Adrenal gland (tissue), 12 donors: ENCODE results near the gene SMG1. TPM values are rescaled to one million over a fixed set of nuclear protein-coding genes. Genes with fewer than 3 reads are reported as not detected.
"Not testable (repeated sequence)": the region's sequence is repeated elsewhere in the genome, so short reads cannot be mapped to it uniquely, and the experiment has no call there.

Experiments
- DNase-seq, 7 donors: peaks; one replicate each; pipeline ENCODE4 v3.0.0-alpha.2; 2019 to 2020
- H3K27ac ChIP-seq, 5 donors: fragments of 200-600 bp; sonication (generic) in 4 of 5; 1 replicate in 3 of 5; 2 replicates in 2 of 5; pipeline versions ENCODE4 v1.5.1 to v1.8.0; 2016 to 2020; ENCODE audit warnings: mild to moderate bottlenecking in 1 of 5
- H3K27me3 ChIP-seq: fragments of 200-600 bp; 2 replicates; pipeline ENCODE4 v1.8.0; 2021
- H3K36me3 ChIP-seq, 2 donors: fragments of 200-600 bp; replicated peaks in 1 of 2; 1 replicate in 1 of 2; 2 replicates in 1 of 2; pipeline versions ENCODE4 v1.5.1 to v1.8.0; 2018 to 2022
- H3K4me1 ChIP-seq, 2 donors: fragments of 200-600 bp; replicated peaks in 1 of 2; 1 replicate in 1 of 2; 2 replicates in 1 of 2; pipeline versions ENCODE4 v1.5.1 to v1.8.0; 2018 to 2021
- H3K4me3 ChIP-seq, 4 donors: fragments of 200-600 bp; sonication (generic) in 3 of 4; one replicate each; pipeline ENCODE4 v1.5.1; 2016 to 2018
- H3K9me3 ChIP-seq, 3 donors: fragments of 200-600 bp; sonication (generic) in 1 of 3; replicated peaks in 1 of 3; 1 replicate in 2 of 3; 2 replicates in 1 of 3; pipeline versions ENCODE4 v1.5.1 to v1.8.0; 2016 to 2021
- POLR2A ChIP-seq, 2 donors: fragments of 450-650 bp; IDR thresholded peaks; one replicate each; pipeline ENCODE4 v1.6.1; 2017; ENCODE audit warnings: antibody characterized with exemption in 2 of 2, mild to moderate bottlenecking in 2 of 2, moderate library complexity in 1 of 2
- WGBS, 4 donors: extraction: QIAGEN DNeasy Blood & Tissue Kit in 2 of 4; methylation state at CpG; one replicate each; pipeline versions ENCODE4 v1.1.5 to v1.1.7; 2013 to 2017; 5-methylcytosine and 5-hydroxymethylcytosine counted together
- intact Hi-C, 2 donors: fragments of 100-400 bp; cut with DNase I; formaldehyde crosslinking; loops; one replicate each; pipeline versions ENCODE4 v1.14.1 to v1.15.0; 2022 to 2023
- polyA plus RNA-seq, 3 donors: library from polyadenylated mRNA; stranded (reverse); fragments of 200-250 nt in 2 of 3; fragments of 350-450 nt in 1 of 3; fragmentation: Illumina TruSeq in 1 of 3; extraction: RNeasy Lipid Tissue Mini Kit (QIAGEN cat#74804) in 1 of 3; gene quantifications; one replicate each; pipeline ENCODE4 v1.2.3, GENCODE V29; 2013 to 2014
- total RNA-seq, 9 donors: library from RNA; depleted of rRNA in 4 of 9; stranded (reverse); fragments of >200 nt in 4 of 9; fragments of 120-200 nt in 1 of 9; fragmentation: NEBNext Ultra II Directional in 1 of 9; extraction: Animal tissue kit (Norgen Biotek cat#: 25700) in 1 of 9; gene quantifications; one replicate each; pipeline versions ENCODE4 v1.1.0 to v1.2.4, GENCODE V29; 2013 to 2023
- TF ChIP-seq, protein P1 (sequence below), 6 experiments: fragments of 450-650 bp in 4 of 6; fragments of 200-600 bp in 2 of 6; sonication (generic) in 1 of 6; IDR thresholded peaks; 1 replicate in 5 of 6; 2 replicates in 1 of 6; pipeline versions ENCODE4 v1.5.1 to v1.8.0; 2016 to 2021; ENCODE audit warnings: antibody characterized with exemption in 6 of 6, mild to moderate bottlenecking in 2 of 6, moderate library complexity in 1 of 6
- donor health status: healthy with polysubstance abuse.
- donor health status: Bipolar disorder and iron deficiency.
- donor health status: DM: yes; HTN: yes; CAD: no.
- donor health status: DM: no; HTN: no; CAD: no.
- donor health status: DM: no; HTN: no; CAD: no.
- donor health status: DM: yes; HTN: yes; CAD: no.

Gene SMG1
- total and polyA plus RNA-seq, 12 donors: 6.3 to 90.9 (median 43.4) TPM

DNA sequence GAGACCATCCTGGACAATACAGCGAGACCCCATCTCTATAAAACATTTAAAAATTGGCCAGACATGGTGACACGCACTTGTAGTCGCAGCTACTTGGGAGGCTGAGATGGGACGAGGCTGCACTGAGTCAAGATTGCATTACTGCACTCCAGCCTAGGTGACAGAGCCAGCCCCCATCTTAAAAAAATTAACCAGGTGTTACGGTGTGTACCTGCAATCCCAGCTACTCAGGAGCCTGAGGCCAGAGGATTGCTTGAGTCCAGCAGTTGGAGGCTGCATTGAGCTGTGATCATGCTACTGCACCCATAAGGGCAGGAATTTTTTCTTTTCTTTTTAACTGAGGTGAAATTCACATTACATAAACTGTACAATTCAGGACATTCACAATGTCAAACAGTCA is 40.6 kb upstream of the SMG1 start:
- Histone ChIP-seq H3K27ac (no peak overlapping the region), H3K4me3 (no peak overlapping the region), H3K9me3 (no peaks in the 10 kb centered on the region), H3K4me1 (peaks cover 0 to 4% of the 10 kb centered on the region in 2 donors), H3K36me3 (no peaks in the 10 kb centered on the region), H3K27me3 (no peaks in the 10 kb centered on the region)
- no peak for DNase-seq
- no peak for TF ChIP-seq POLR2A (IDR thresholded peaks at IDR 0.05)
- TF ChIP-seq, protein P1, sequence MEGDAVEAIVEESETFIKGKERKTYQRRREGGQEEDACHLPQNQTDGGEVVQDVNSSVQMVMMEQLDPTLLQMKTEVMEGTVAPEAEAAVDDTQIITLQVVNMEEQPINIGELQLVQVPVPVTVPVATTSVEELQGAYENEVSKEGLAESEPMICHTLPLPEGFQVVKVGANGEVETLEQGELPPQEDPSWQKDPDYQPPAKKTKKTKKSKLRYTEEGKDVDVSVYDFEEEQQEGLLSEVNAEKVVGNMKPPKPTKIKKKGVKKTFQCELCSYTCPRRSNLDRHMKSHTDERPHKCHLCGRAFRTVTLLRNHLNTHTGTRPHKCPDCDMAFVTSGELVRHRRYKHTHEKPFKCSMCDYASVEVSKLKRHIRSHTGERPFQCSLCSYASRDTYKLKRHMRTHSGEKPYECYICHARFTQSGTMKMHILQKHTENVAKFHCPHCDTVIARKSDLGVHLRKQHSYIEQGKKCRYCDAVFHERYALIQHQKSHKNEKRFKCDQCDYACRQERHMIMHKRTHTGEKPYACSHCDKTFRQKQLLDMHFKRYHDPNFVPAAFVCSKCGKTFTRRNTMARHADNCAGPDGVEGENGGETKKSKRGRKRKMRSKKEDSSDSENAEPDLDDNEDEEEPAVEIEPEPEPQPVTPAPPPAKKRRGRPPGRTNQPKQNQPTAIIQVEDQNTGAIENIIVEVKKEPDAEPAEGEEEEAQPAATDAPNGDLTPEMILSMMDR (IDR thresholded peaks at IDR 0.05): no peak
- intact Hi-C loops: no loop called here
- 91 to 96% (median 94%) methylated on average over 3 to 5 of the region's 5 CpGs for WGBS, 4 donors

DNA sequence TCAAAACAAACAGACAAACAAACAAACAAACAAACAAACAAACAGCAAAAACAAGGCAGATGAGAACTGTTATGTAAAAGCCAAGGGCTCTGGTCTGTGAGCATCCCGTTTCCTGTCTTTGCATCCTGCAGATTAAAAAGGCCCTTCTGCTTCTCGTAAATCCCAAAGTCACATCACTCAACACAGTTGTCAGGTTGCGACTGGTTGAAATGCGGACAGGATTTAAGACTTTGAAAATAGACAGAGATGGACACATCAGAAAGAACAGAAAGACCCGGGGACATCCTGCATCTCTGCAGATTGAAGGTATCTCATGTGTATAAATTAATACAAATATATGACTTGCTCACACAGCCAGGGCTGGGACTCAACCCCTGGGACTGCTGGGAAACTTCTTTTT is 39.3 kb upstream of the SMG1 start:
- no peaks in the 10 kb centered on the region for H3K9me3 ChIP-seq
- H3K27me3 ChIP-seq: no peaks in the 10 kb centered on the region
- WGBS, 4 donors: 51 to 65% (median 63%) methylated on average over 5 of the region's 5 CpGs
- H3K36me3 ChIP-seq: no peaks in the 10 kb centered on the region
- TF ChIP-seq POLR2A (IDR thresholded peaks at IDR 0.05): no peak
- no peak overlapping the region for H3K4me3 ChIP-seq
- peaks cover 0 to 4% of the 10 kb centered on the region in 2 donors for H3K4me1 ChIP-seq
- DNase-seq: no peak
- intact Hi-C loops: no loop called here
- H3K27ac ChIP-seq: no peak overlapping the region

DNA sequence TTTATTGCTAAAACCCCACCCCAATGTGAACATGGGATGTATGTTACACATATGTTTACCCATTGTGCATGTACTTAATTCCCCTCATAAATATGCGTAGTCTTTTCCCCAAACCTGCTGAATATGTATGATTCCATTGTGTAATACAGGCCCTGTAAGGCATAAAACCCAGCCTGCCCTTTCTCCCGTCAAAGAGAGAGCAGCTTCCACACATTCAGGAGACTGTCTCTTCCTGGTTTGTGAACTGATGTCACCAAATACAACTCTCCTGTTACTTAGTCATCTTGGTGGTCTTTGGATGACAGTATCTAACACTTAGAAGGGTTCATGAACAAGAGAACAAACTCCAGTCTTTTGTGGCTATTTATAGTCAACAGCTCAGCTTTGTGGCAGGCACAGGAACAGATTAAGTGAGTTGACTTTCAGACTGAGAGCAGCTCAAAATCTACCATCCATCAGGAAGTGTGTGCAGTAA is 32.9 kb upstream of the SMG1 start:
- intact Hi-C loops: no loop called here
- H3K9me3 ChIP-seq: no peaks in the 10 kb centered on the region
- no peak for TF ChIP-seq POLR2A (IDR thresholded peaks at IDR 0.05)
- TF ChIP-seq, protein P1 (IDR thresholded peaks at IDR 0.05): no peak
- DNase-seq: no peak
- no peak overlapping the region for H3K4me3 ChIP-seq
- 69 to 75% (median 70%) methylated on average over 2 of the region's 2 CpGs for WGBS, 4 donors
- no peaks in the 10 kb centered on the region for H3K36me3 ChIP-seq
- H3K27ac ChIP-seq: no peak overlapping the region
- no peaks in the 10 kb centered on the region for H3K4me1 ChIP-seq
- no peaks in the 10 kb centered on the region for H3K27me3 ChIP-seq

DNA sequence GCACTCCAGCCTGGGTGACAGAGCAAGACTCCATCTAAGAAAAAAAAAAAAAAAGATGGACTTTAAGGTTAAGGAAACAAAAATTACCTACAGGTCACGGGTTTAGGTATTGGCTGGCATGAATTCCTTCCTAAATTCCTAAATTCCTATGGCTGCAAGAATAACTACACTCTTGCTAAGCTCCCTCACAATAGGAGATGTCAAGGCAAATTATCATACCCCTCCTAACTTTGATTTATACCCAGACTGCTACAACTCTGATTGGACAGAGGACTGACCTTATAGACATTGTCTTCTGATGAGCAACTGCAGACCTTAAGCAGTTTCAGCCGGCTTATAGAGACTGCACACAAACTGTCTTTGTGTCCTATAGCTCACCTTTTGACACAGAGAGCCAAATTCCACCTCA is 32.4 kb upstream of the SMG1 start:
- Histone ChIP-seq H3K4me3 (no peak overlapping the region), H3K27me3 (no peaks in the 10 kb centered on the region), H3K27ac (no peak overlapping the region), H3K36me3 (no peaks in the 10 kb centered on the region), H3K9me3 (no peaks in the 10 kb centered on the region), H3K4me1 (no peaks in the 10 kb centered on the region)
- 70 to 87% (median 81%) methylated on average over 2 of the region's 2 CpGs for WGBS, 4 donors
- DNase-seq: no peak
- intact Hi-C loops: no loop called here
- TF ChIP-seq, protein P1 (IDR thresholded peaks at IDR 0.05): no peak
- no peak for TF ChIP-seq POLR2A (IDR thresholded peaks at IDR 0.05)

DNA sequence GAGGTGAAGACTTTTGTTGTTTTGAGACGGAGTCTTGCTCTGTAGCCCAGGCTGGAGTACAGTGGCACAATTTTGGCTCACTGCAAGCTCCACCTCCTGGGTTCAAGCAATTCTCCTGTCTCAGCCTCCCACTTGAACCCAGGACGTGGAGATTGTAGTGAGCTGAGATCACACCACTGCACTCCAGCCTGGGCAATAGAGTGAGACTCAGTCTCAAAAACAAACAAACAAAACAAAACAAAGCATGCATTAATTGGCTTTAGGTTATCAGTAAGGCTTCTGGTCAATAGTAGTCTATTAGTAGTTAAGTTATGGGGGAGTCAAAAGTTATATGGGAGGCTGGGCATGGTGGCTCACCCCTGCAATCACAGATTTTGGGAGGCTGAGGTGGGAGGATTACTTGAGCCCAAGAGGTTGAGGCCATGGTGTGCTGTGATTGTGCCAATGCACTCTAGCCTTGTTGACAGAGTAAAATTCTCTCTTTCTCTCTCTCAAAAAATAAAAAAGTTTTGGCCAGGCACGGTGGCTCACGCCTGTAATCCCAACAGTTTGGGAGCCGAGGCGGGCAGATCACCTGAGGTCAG is 30.5 kb upstream of the SMG1 start:
- 70 to 87% (median 76%) methylated on average over 6 of the region's 6 CpGs for WGBS, 4 donors
- H3K4me3 ChIP-seq, H3K27me3 ChIP-seq, H3K4me1 ChIP-seq, H3K27ac ChIP-seq, DNase-seq, intact Hi-C loops, H3K36me3 ChIP-seq, H3K9me3 ChIP-seq: not testable (repeated sequence)

DNA sequence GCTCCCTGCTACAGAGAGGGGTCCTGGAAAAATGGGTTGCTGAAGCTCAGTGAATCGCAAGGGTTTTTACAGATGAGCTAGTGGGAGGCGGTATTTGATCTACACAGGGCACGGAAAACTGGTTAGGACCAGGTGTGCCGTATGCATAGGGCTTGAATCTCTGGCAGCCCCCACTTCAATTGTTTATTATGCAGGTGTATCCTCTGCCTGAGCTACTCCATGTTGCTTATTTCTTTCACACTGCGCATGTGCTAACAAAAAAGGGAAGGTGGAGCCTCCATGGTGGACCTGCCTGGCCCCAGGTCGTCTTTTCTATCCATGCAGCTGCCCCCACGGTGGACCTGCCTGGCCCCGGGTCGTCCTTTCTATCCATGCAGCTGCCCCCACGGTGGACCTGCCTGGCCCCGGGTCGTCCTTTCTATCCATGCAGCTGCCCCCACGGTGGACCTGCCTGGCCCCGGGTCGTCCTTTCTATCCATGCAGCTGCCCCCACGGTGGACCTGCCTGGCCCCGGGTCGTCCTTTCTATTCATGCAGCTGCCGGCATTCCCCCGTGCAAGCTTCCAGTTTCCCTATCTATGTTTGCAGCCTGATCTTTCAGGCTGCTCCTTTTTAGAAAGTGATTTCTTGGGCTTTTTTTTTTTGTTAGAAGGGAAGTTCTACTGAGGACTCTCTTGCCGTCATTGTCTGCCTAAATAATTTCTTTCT is 29.8 kb upstream of the SMG1 start:
- H3K9me3 ChIP-seq, H3K4me3 ChIP-seq, H3K27ac ChIP-seq, H3K36me3 ChIP-seq, H3K4me1 ChIP-seq, H3K27me3 ChIP-seq, intact Hi-C loops, DNase-seq: not testable (repeated sequence)
- 37 to 62% (median 48%) methylated on average over 11 to 21 of the region's 21 CpGs for WGBS, 4 donors
